ENCODE data around the gene UQCRHL. TPM values are rescaled to one million over a fixed set of nuclear protein-coding genes. Genes with fewer than 3 reads are reported as not detected.
"Not testable (repeated sequence)": the region's sequence is repeated elsewhere in the genome, so short reads cannot be mapped to it uniquely, and the experiment has no call there.

The UQCRHL gene
- total RNA-seq: 3.9 and 5.0 TPM in 2 replicates
- 2.5 and 3.2 TPM in 2 replicates for polyA plus RNA-seq

DNA sequence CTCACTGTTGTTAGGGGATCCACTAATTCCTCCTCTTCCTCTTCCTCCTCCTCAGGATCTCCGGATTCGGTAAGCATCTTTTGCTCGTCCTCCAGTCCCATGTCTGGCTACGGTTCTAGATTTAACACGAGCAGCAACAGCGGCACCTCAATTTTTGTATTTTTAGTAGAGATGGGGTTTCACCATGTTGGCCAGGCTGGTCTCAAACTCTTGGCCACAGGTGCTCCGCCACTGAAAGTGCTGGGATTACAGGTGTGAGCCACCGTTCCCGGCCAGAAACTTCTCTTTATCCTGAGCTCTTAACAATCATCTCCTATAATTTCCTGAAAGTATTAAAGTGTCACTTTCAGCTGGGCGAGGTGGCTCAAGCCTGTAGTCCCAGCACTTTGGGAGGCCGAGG, at the start of gene UQCRHL:
Gene UQCRHL, minus strand, starts transcription at position 101 of the 400 bp plus-strand sequence. Its CDS starts 0 bp downstream, at position 101.
- not testable (repeated sequence) for H3K4me1 ChIP-seq (ENCODE audit: low read depth); DNase-seq (ENCODE audit: low read depth in 1 of 2, low spot score in 1 of 2); H3K36me3 ChIP-seq; H3K27ac ChIP-seq; H3K4me3 ChIP-seq; H3K9me3 ChIP-seq (ENCODE audit: low read depth); H3K27me3 ChIP-seq

DNA sequence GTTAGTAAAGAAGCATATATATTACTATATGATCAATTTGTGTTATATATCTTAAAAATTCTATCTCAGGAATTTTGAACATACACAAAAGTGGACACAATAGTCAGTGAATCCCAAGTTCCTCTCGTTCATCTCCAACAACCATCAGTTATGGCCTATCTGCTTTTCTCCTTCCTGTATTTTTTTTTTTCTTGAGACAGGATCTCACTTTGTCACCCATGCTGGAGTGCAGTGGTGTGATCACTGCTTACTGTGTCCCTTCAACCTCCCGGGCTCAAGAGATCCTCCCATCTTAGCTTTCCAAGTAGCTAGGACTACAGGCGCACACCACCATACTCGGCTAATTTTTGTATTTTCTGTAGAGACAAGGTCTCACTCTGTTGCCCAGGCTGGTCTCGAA, 49.4 kb upstream of the UQCRHL start:
- Histone ChIP-seq H3K4me1 (ENCODE audit: low read depth) (peaks cover 8% of the 10 kb centered on the region), H3K4me3 (no peak overlapping the region), H3K9me3 (ENCODE audit: low read depth) (no peaks in the 10 kb centered on the region), H3K36me3 (no peaks in the 10 kb centered on the region), H3K27me3 (no peaks in the 10 kb centered on the region), H3K27ac (no peak overlapping the region)
- DNase-seq (ENCODE audit: low read depth in 1 of 2, low spot score in 1 of 2): no peak
- TF ChIP-seq, protein P1, sequence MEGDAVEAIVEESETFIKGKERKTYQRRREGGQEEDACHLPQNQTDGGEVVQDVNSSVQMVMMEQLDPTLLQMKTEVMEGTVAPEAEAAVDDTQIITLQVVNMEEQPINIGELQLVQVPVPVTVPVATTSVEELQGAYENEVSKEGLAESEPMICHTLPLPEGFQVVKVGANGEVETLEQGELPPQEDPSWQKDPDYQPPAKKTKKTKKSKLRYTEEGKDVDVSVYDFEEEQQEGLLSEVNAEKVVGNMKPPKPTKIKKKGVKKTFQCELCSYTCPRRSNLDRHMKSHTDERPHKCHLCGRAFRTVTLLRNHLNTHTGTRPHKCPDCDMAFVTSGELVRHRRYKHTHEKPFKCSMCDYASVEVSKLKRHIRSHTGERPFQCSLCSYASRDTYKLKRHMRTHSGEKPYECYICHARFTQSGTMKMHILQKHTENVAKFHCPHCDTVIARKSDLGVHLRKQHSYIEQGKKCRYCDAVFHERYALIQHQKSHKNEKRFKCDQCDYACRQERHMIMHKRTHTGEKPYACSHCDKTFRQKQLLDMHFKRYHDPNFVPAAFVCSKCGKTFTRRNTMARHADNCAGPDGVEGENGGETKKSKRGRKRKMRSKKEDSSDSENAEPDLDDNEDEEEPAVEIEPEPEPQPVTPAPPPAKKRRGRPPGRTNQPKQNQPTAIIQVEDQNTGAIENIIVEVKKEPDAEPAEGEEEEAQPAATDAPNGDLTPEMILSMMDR (IDR thresholded peaks at IDR 0.05; ENCODE audit: low read depth, low read length): no peak

DNA sequence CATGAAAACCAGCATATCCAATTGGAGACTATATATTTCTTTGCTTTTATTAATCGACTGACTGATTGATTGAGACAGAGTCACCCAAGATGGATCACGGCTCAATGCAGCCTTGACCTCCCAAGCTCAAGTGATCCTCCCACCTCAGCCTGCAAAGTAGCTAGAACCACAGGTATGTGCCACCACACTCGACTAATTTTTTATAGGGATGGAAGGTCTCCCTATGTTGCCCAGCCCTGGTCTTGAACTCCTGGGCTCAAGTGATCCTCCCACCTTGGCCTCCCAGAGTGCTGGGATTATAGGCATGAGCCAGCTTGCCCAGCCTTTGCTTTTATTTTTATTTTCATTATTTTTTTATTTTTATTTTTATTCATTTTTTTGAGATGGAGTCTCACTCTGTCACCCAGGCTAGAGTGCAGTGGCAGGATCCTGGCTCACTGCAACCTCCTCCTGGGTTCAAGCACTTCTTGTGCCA, 45.4 kb upstream of the UQCRHL start:
- H3K36me3 ChIP-seq: no peaks in the 10 kb centered on the region
- TF ChIP-seq, protein P1 (IDR thresholded peaks at IDR 0.05; ENCODE audit: low read depth, low read length): no peak
- no peak for DNase-seq (ENCODE audit: low read depth in 1 of 2, low spot score in 1 of 2)
- no peaks in the 10 kb centered on the region for H3K27me3 ChIP-seq
- H3K4me1 ChIP-seq (ENCODE audit: low read depth): peaks cover 24% of the 10 kb centered on the region
- no peak overlapping the region for H3K4me3 ChIP-seq
- no peaks in the 10 kb centered on the region for H3K9me3 ChIP-seq (ENCODE audit: low read depth)
- no peak overlapping the region for H3K27ac ChIP-seq

DNA sequence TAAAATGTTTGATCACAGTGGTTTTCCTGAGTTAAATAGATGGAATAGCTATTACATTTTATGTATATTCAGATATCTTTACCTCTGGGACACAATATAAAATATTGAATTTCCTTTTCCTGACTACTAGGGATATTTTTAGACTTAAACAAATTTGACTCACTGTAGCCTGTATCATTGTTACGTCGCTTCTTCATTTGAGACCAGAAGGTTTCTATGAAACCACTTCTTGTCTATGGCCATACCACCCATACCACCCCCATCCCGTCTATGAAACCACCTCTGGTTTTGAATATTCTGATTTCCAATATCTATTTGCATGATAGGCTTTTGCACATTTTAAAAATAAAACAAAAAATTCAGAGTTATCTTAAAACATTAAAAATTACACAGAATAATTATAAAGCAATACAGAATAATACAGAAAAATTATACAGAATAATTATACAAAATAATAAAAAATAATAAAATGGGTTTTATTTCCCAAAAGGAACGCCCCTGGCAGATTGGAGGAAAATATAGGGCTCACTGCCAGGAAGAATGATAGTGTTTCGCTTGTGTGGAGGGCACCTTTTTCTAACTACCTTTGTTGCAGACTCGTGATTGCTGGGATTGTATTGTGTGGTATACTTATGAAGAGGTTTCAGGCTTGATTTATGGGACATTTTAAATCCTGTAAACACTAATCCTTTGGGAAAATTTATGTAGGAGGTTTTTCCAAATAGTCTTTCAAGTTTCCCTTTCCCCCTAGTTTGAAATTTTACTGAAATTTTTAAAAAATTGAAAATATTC, 44.8 kb upstream of the UQCRHL start:
- H3K4me1 ChIP-seq (ENCODE audit: low read depth): peaks cover 24% of the 10 kb centered on the region
- H3K27ac ChIP-seq: no peak overlapping the region
- H3K36me3 ChIP-seq: no peaks in the 10 kb centered on the region
- H3K9me3 ChIP-seq (ENCODE audit: low read depth): no peaks in the 10 kb centered on the region
- TF ChIP-seq, protein P1 (IDR thresholded peaks at IDR 0.05; ENCODE audit: low read depth, low read length): no peak
- H3K4me3 ChIP-seq: no peak overlapping the region
- no peaks in the 10 kb centered on the region for H3K27me3 ChIP-seq
- no peak for DNase-seq (ENCODE audit: low read depth in 1 of 2, low spot score in 1 of 2)

DNA sequence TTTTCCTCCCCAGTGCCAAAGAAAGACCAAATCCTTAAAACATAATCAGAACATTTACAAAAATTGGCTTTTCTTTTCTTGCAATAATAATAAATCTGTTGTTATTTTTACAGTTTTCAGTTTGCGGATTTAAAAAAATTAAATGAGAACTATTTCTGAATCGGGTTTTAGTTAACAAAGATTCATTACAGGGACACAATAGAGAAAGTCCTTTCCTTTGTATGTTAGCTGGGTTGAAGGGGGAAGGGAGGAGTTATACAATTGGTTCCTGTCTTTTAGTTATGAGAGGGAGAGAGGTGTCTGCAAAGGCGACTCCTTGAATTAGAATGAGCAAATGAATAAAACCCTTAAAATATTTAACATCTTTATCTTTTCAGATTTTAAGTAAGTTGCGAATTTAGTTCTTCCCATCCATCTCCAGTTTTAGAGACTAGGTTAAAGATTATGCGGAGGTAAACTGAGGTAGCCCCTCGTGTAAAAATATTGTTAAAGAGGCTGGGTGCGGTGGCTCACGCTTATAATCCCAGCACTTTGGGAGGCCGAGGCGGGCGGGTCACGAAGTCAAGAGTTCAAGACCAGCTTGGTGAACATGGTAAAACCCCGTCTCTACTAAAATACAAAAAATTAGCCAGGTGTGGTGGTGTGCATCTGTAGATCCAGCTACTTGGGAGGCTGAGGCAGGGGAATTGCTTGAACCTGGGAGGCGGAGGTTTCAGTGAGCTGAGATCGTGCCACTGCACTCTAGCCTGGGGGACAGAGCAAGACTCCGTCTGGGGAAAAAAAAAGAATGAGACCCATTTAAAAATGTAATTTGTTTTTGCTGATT, 44.0 kb upstream of the UQCRHL start:
- DNase-seq (ENCODE audit: low read depth in 1 of 2, low spot score in 1 of 2): peak in 1 of 2 donors; percentile 23
- H3K27me3 ChIP-seq: no peaks in the 10 kb centered on the region
- H3K27ac ChIP-seq: peak overlapping the region; percentile 98
- no peaks in the 10 kb centered on the region for H3K9me3 ChIP-seq (ENCODE audit: low read depth)
- H3K4me1 ChIP-seq (ENCODE audit: low read depth): peaks cover 26% of the 10 kb centered on the region
- H3K36me3 ChIP-seq: no peaks in the 10 kb centered on the region
- TF ChIP-seq, protein P1 (IDR thresholded peaks at IDR 0.05; ENCODE audit: low read depth, low read length): no peak
- peak overlapping the region; percentile 82 for H3K4me3 ChIP-seq

Measured in cardiac muscle cell (in vitro differentiated cells and primary cell).